ENCODE data around the gene NTN1.

DNA sequence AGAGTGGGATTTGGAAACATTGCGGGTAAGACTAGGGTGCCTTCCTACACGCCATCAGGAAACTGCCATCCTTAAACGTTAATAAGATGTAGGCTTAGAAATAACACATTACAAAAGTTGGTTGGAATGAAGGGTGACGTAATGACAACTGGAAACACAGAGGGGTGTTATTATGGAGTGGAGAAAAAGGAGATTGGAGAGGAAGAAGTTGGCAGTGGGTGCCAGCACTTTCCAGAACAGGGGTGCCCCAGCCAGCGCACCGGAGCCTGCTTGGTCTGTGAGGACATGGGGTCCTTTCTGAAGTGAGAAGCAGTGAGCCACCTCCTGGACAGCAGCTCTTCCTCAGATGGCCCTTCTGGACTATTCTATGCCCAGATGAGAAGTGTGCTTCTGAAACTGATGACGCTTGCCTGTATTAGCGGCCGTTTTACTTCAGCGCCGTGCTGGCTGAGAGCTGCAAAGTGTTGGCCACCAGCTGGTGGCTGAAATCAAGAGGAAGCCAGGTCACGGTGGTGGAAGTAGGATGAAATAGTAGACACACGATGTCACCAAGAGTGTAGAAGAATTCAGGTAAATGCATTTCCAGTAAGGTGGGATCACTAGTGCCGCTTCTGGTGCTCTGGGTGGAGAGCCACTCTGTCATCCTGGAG, 244.8 kb downstream of the NTN1 start:
- TF ChIP-seq, protein P1, sequence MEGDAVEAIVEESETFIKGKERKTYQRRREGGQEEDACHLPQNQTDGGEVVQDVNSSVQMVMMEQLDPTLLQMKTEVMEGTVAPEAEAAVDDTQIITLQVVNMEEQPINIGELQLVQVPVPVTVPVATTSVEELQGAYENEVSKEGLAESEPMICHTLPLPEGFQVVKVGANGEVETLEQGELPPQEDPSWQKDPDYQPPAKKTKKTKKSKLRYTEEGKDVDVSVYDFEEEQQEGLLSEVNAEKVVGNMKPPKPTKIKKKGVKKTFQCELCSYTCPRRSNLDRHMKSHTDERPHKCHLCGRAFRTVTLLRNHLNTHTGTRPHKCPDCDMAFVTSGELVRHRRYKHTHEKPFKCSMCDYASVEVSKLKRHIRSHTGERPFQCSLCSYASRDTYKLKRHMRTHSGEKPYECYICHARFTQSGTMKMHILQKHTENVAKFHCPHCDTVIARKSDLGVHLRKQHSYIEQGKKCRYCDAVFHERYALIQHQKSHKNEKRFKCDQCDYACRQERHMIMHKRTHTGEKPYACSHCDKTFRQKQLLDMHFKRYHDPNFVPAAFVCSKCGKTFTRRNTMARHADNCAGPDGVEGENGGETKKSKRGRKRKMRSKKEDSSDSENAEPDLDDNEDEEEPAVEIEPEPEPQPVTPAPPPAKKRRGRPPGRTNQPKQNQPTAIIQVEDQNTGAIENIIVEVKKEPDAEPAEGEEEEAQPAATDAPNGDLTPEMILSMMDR (conservative IDR thresholded peaks at IDR 0.05; ENCODE audit: low read length) = no peak
- TF ChIP-seq EZH2phosphoT487 (IDR thresholded peaks at IDR 0.05; ENCODE audit: borderline replicate concordance, low read depth, low read length) = no peak

Data from OCI-LY7 (cell line).